GM19463 (cell line): Measurements from ENCODE around the gene MIPEP.
A peak's percentile ranks its signal among the peaks of the same experiment; 100 is the strongest.

Source experiments
- ATAC-seq: cut with Tn5 transposase; IDR thresholded peaks from one replicate; pipeline ENCODE4 v1.9.1; 2021; ENCODE audit warnings: mild to moderate bottlenecking, moderate library complexity; ENCODE audit not compliant: unreplicated experiment

Gene MIPEP

GRCh38 chr13:23855360-23855759 lies 33.8 kb downstream of the MIPEP start:
- no peak for ATAC-seq

DNA sequence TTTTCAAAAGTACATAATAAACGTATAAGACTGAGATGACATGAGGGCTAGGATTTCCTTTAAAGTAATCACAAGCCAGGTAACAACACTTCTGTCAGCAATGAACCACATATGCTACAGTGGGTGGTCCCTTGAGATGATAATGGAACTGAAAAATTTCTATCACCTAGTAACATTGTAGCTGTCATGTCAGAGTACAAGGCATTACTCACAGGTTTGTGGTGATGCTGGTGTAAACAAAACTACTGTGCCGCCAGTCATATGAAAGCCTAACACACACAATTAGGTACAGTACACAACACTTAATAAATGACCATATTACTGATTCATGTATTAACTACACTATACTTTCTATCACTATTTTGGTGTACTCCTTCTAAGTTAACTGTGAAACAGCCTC lies 36.8 kb downstream of the MIPEP start:
- ATAC-seq: peak; percentile 52

- ATAC-seq: no peak
Measured at GRCh38 chr13:23851106-23851505, 38.1 kb downstream of the MIPEP start.

- no peak for ATAC-seq
Measured at GRCh38 chr13:23850134-23850533, 39.1 kb downstream of the MIPEP start.

GRCh38 chr13:23849670-23850069 lies 39.5 kb downstream of the MIPEP start:
- no peak for ATAC-seq

- no peak for ATAC-seq
Measured at GRCh38 chr13:23848646-23849141, 40.5 kb downstream of the MIPEP start.

DNA sequence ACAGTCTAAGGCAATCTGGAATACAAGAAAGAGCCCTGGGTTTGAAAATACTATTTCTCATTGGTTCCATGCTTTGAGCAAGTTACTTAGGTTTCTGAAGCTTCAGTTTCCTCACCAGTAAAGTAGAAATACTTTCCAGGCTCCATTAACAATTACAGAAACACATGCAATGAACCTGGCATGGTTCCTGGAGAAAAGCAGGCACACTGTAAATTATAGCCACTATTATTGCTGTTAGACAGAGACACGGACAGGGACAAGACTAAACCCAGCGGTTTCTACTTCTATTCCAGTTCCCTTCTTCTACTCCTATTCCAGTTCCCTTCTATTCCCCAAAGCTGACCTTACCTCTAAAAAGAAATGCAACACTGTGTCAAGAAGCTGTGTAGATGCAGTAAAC lies 41.2 kb downstream of the MIPEP start:
- ATAC-seq: no peak

GRCh38 chr13:23847497-23847896 lies 41.7 kb downstream of the MIPEP start:
- ATAC-seq: no peak

GRCh38 chr13:23845105-23845725 lies 44.0 kb downstream of the MIPEP start:
- ATAC-seq: no peak

DNA sequence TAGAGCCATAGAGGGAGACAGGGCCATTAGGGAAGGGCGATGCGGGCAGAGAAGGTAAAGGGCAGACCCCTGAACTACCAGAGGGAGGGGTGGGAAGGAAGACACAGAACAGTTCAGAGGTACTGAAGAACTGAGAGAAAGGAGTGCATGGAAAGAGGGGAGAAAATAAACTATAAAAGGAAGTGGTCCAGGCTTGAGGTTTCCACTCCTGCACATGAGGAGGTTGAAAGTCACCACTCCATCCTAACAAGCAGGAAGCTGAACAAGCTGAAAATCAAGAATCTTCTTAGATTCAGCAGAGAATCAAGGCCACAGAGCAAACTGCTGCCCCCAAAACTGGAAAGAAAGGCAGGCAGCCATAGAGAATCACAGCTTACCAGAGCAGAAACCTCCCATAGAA lies 45.1 kb downstream of the MIPEP start:
- no peak for ATAC-seq

GRCh38 chr13:23843436-23843835 lies 45.8 kb downstream of the MIPEP start:
- no peak for ATAC-seq

GRCh38 chr13:23842406-23842805 lies 46.8 kb downstream of the MIPEP start:
- ATAC-seq: no peak

DNA sequence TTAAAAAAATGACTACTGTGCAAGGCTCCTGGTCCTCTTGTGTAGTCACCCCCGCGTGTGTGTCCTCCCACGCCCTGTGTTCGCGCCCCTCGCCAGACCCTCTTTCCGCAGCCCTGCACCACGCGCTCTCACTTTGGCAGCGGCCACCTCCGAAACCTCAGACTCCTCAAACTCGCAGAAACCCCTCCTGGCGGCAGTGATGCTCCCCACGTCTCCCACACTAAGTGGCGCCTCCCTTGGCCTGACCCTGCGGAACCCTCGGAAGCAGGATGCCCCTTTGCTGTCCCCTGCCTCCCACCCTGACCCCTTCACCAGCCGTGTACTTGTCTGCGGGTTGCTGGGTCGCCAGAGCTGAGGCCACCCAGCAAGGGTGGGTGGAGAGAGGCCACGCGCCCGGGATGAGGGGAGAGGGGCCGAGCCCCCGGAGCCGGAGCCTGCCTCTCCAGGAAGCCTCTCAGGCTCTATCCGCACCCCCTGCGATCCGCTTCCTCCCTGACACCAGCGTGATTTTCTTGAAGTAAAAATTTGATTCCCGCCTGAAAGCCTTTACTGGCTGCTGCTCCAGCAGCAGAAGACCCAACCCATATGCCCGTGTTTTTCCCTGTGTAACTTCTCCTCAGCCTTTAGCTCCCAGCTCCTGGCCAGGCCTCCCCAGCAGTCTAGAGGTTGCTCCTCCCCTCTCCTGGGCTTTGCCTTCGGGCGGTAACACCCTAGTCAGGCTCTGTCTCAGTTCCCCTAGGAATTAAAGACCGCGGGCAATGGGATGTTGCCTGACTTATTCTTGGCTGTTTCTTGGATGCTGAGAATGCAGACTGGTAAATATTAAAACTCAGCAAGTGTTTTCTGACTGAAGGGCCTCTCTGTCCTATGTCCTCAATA lies 55.2 kb downstream of the MIPEP start:
- ATAC-seq: no peak

DNA sequence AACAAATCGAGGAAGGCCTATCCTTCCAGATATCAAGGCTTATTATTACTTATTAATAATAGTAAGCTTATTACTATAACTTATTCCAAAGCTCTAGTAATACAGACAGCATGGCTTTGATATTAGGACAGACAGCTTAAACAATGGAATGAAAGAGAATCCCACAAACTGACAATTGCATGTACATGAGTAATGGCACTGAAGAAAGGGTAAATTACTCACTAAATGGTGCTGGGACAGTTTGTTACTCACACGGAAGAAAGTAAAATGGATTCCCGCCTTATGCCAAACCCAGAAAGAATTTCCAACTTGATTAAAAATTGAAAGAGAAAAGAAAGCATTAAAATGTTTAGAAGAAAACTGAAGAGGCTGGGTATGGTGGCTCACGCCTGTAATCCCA lies 60.3 kb downstream of the MIPEP start:
- no peak for ATAC-seq

GRCh38 chr13:23828086-23828485 lies 61.1 kb downstream of the MIPEP start:
- ATAC-seq: no peak

GRCh38 chr13:23825179-23825578 lies 64.0 kb downstream of the MIPEP start:
- no peak for ATAC-seq

GRCh38 chr13:23824371-23824770 lies 64.8 kb downstream of the MIPEP start:
- no peak for ATAC-seq

DNA sequence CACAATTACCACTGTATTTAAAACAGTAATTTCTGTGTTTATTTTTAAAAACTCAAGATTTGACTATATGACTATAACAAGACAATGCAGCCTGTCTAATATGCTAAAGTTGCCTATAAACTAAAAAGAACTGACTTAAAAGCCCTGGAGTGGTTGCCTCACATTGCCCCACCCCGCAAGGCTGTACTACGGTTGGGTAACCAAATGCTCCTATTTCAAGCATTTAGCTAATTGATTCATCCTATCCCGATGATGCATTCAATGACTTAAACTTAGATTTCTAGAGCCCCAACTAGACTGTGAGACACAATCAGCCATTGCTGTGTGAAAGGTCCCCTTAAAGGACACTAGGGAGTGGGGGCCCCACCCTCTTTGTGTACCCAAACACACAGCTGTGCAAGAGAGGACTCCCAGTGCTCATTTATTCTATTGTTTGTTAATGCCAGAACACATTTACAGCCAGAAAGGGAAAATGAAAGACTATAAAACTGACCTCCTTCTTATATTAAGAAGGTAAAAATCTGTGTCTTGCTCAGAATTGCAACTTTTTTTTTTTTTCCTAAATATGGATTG lies 66.9 kb downstream of the MIPEP start:
- no peak for ATAC-seq

DNA sequence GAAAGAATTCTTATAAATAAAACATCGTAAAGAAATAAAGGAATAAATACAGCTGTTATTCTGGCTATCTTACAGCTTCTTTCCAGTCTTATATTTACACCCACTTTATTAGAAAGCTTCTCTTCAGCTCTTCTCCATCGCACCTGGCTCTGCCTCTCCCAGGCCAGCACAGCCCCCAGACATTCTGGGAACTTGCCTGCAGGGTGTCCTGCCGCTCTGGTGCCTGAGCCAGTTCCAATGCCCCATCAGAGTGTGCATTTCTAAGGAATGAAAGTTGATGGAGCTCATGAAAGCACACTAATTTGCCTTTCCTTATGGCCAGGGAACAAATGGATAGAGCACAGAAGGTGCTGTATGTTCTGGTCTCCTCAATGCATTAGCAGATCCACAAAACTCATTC lies 68.7 kb downstream of the MIPEP start:
- no peak for ATAC-seq

DNA sequence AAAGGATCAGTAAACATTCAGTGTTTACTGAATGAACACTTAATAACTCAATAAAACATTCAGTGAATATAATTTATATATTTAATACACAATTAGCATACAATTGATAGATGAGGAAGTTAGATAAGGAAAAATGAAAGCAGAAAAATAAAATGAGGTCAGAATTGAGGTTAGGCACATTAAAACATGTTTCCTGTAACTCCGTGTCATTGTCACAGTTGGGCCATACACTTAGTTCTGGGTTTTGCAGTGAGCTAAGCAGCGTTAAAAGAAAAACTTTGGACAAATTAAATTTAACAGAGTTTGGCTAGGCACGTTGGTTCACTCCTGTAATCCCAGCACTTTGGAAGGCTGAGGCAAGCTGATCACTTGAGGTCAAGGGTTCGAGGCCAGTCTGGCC lies 71.4 kb downstream of the MIPEP start:
- no peak for ATAC-seq

GRCh38 chr13:23817136-23817535 lies 72.1 kb downstream of the MIPEP start:
- no peak for ATAC-seq

DNA sequence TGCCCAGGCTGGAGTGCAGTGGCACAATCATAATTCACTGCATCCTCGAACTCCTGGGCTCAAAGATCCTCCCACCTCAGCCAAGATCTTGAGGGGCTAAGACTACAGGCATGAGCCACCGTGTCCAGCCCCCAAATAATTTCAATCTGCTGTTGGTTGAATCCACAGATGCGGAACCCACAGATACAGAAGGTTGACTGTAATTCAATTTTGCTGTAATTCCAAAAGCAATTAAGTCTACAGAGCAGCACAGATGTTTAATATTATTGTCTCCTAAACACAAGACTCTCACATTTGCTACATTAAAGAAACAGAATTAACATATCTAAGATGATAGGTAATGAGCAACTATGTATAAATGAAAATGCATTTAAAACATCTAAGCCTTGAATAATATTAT lies 75.6 kb downstream of the MIPEP start:
- no peak for ATAC-seq
